Trophoblast cell (in vitro differentiated cells and primary cell): Measurements from ENCODE around the gene DNAH17.
A peak's percentile ranks its signal among the peaks of the same experiment; 100 is the strongest.

Source experiments
- DNase-seq, 2 donors: peaks; one replicate each; pipeline ENCODE4 v3.0.0-alpha.2; 2016
- H2AFZ ChIP-seq: 2 replicates; pipeline ENCODE4 v1.6.1; 2013; ENCODE audit warnings: low read length, moderate library complexity, mild to moderate bottlenecking; ENCODE audit not compliant: insufficient read depth, poor library complexity
- H2AK5ac ChIP-seq: 2 replicates; pipeline ENCODE4 v1.6.1; 2013; ENCODE audit warnings: mild to moderate bottlenecking, low read length
- H2BK120ac ChIP-seq: 2 replicates; pipeline ENCODE4 v1.6.1; 2013; ENCODE audit warnings: low read length, mild to moderate bottlenecking, moderate library complexity; ENCODE audit not compliant: insufficient read depth, poor library complexity
- H2BK12ac ChIP-seq: 2 replicates; pipeline ENCODE4 v1.6.1; 2013; ENCODE audit warnings: mild to moderate bottlenecking, low read length, moderate library complexity
- H2BK5ac ChIP-seq: 2 replicates; pipeline ENCODE4 v1.6.1; 2013; ENCODE audit warnings: low read length, low read depth, moderate library complexity, mild to moderate bottlenecking; ENCODE audit not compliant: poor library complexity
- H3K14ac ChIP-seq: 2 replicates; pipeline ENCODE4 v1.6.1; 2013; ENCODE audit warnings: mild to moderate bottlenecking, low read length
- H3K18ac ChIP-seq: 2 replicates; pipeline ENCODE4 v1.6.1; 2013; ENCODE audit warnings: mild to moderate bottlenecking, low read length
- H3K23ac ChIP-seq: 2 replicates; pipeline ENCODE4 v1.6.1; 2013; ENCODE audit warnings: low read length
- H3K27ac ChIP-seq: 2 replicates; pipeline ENCODE4 v1.5.1; 2013; ENCODE audit warnings: low read depth, mild to moderate bottlenecking, inconsistent platforms, low read length, moderate library complexity
- H3K27me3 ChIP-seq: 2 replicates; pipeline ENCODE4 v1.6.1; 2013; ENCODE audit warnings: inconsistent platforms, mild to moderate bottlenecking, low read length, moderate library complexity; ENCODE audit not compliant: insufficient read depth
- H3K36me3 ChIP-seq, 2 experiments: 1 replicate in 1 of 2; 2 replicates in 1 of 2; pipeline ENCODE4 v1.6.1; 2013; ENCODE audit warnings: low read length in 2 of 2, mild to moderate bottlenecking in 2 of 2, moderate library complexity in 1 of 2; ENCODE audit not compliant: insufficient read depth in 2 of 2, control insufficient read depth in 1 of 2
- H3K4ac ChIP-seq: 2 replicates; pipeline ENCODE4 v1.6.1; 2013; ENCODE audit warnings: low read depth, mild to moderate bottlenecking, low read length, moderate library complexity
- H3K4me1 ChIP-seq, 2 experiments: 1 replicate in 1 of 2; 2 replicates in 1 of 2; pipeline ENCODE4 v1.6.1; 2013; ENCODE audit warnings: low read length in 2 of 2, mild to moderate bottlenecking in 2 of 2, moderate library complexity in 1 of 2; ENCODE audit not compliant: insufficient read depth in 2 of 2, control insufficient read depth in 1 of 2
- H3K4me2 ChIP-seq: 2 replicates; pipeline ENCODE4 v1.6.1; 2013; ENCODE audit warnings: inconsistent platforms, mild to moderate bottlenecking, low read length, moderate library complexity
- H3K4me3 ChIP-seq: 2 replicates; pipeline ENCODE4 v1.5.1; 2013; ENCODE audit warnings: mild to moderate bottlenecking, low read depth, low read length, inconsistent platforms
- H3K79me1 ChIP-seq: one replicate; pipeline ENCODE4 v1.6.1; 2013; ENCODE audit warnings: low read length
- H3K79me2 ChIP-seq: 2 replicates; pipeline ENCODE4 v1.6.1; 2013; ENCODE audit warnings: low read length, mild to moderate bottlenecking; ENCODE audit not compliant: control insufficient read depth, insufficient read depth, poor library complexity
- H3K9ac ChIP-seq: 2 replicates; pipeline ENCODE4 v1.6.1; 2013; ENCODE audit warnings: mild to moderate bottlenecking, low read length
- H3K9me3 ChIP-seq: 2 replicates; pipeline ENCODE4 v1.6.1; 2013; ENCODE audit warnings: low read depth, mild to moderate bottlenecking, control low read depth, inconsistent platforms, low read length; ENCODE audit not compliant: insufficient read depth
- H4K12ac ChIP-seq: 2 replicates; pipeline ENCODE4 v1.6.1; 2013; ENCODE audit warnings: low read depth, mild to moderate bottlenecking, low read length, moderate library complexity
- H4K8ac ChIP-seq: 2 replicates; pipeline ENCODE4 v1.6.1; 2013; ENCODE audit warnings: low read depth, mild to moderate bottlenecking, low read length, moderate library complexity
- H4K91ac ChIP-seq: one replicate; pipeline ENCODE4 v1.6.1; 2013; ENCODE audit warnings: low read depth, mild to moderate bottlenecking, low read length, moderate library complexity
- WGBS: extraction: QIAGEN DNeasy Blood & Tissue Kit; methylation state at CpG from one replicate; pipeline ENCODE4 v1.1.7; 2013; ENCODE audit warnings: missing lambda C conversion rate; ENCODE audit not compliant: insufficient read length, insufficient coverage; ENCODE audit errors: extremely low coverage; 5-methylcytosine and 5-hydroxymethylcytosine counted together

DNAH17 gene

GRCh38 chr17:78572239-78573205 is 4.7 kb downstream of the DNAH17 start:
- Histone ChIP-seq H2AK5ac (no peak overlapping the region), H3K36me3 (no peaks in the 10 kb centered on the region), H3K9me3 (peaks cover 2% of the 10 kb centered on the region), H2BK12ac (no peak overlapping the region), H3K4me3 (peak overlapping the region; percentile 8), H3K4me2 (no peak overlapping the region), H3K4ac (no peak overlapping the region), H3K23ac (no peak overlapping the region), H3K14ac (no peak overlapping the region), H4K8ac (no peak overlapping the region), H2AFZ (no peak overlapping the region), H3K9ac (no peak overlapping the region), H3K4me1 (peaks cover 0 to 6% of the 10 kb centered on the region in 2 experiments), H2BK5ac (no peak overlapping the region), H2BK120ac (no peak overlapping the region), H3K79me1 (no peaks in the 10 kb centered on the region), H3K18ac (no peak overlapping the region), H3K27me3 (no peaks in the 10 kb centered on the region), H4K12ac (no peak overlapping the region), H3K79me2 (no peaks in the 10 kb centered on the region), H3K27ac (no peak overlapping the region), H4K91ac (no peak overlapping the region)
- no CpG with 5 or more reads among the region's 20 CpGs for WGBS
- DNase-seq, result no peak

GRCh38 chr17:78571329-78571728 is 5.9 kb downstream of the DNAH17 start:
- H3K79me2 ChIP-seq, result no peaks in the 10 kb centered on the region
- H3K14ac ChIP-seq, result no peak overlapping the region
- H3K4me2 ChIP-seq, result no peak overlapping the region
- DNase-seq, result no peak
- no peak overlapping the region for H3K4ac ChIP-seq
- no peak overlapping the region for H3K23ac ChIP-seq
- peaks cover 0 to 6% of the 10 kb centered on the region in 2 experiments for H3K4me1 ChIP-seq
- no peaks in the 10 kb centered on the region for H3K27me3 ChIP-seq
- H3K36me3 ChIP-seq, result no peaks in the 10 kb centered on the region
- H3K79me1 ChIP-seq, result no peaks in the 10 kb centered on the region
- H3K18ac ChIP-seq, result no peak overlapping the region
- H2BK5ac ChIP-seq, result no peak overlapping the region
- H4K91ac ChIP-seq, result no peak overlapping the region
- no peak overlapping the region for H4K8ac ChIP-seq
- no peak overlapping the region for H2BK120ac ChIP-seq
- no peak overlapping the region for H2AFZ ChIP-seq
- peaks cover 2% of the 10 kb centered on the region for H3K9me3 ChIP-seq
- H2AK5ac ChIP-seq, result no peak overlapping the region
- no peak overlapping the region for H3K4me3 ChIP-seq
- no peak overlapping the region for H3K27ac ChIP-seq
- no peak overlapping the region for H2BK12ac ChIP-seq
- no peak overlapping the region for H4K12ac ChIP-seq
- no peak overlapping the region for H3K9ac ChIP-seq
- no CpG with 5 or more reads among the region's 13 CpGs for WGBS

DNA sequence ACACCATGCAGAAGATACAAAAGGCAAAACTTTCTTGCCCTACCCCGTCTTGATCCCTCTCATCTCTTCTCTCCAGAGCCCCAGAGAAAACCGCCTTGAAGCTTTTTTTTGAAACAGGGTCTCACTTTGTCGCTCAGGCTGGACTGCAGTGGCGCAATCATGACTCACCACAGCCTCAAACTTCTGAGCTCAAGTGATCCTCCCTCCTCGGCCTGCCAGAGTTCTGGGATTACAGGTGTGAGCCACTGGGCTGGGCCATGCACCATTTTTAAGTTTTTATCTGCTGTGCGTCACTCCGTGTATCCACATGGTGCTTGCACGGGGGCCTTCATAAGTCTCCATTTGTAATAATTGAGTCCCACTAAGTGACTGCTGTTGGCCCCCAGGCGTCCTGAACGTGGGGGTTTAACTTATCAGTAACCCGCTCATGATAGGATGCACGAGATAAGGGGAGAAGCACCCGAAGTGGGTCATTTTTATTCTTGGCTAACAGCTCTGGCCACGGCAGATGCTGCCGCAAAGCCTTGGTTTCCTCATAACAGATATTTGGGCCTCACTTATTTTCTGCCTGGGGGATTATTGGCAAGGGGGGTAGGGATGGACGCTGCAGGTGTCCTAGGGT is 8.6 kb downstream of the DNAH17 start:
- no peak overlapping the region for H2BK5ac ChIP-seq
- H2BK120ac ChIP-seq, result no peak overlapping the region
- no peak overlapping the region for H3K4me3 ChIP-seq
- no peak overlapping the region for H3K9ac ChIP-seq
- no peak overlapping the region for H2AK5ac ChIP-seq
- no peak overlapping the region for H3K4me2 ChIP-seq
- H3K27me3 ChIP-seq, result no peaks in the 10 kb centered on the region
- H3K79me1 ChIP-seq, result no peaks in the 10 kb centered on the region
- no peaks in the 10 kb centered on the region for H3K79me2 ChIP-seq
- H2BK12ac ChIP-seq, result no peak overlapping the region
- no peak overlapping the region for H3K18ac ChIP-seq
- H3K23ac ChIP-seq, result no peak overlapping the region
- H3K4ac ChIP-seq, result no peak overlapping the region
- no peak overlapping the region for H4K8ac ChIP-seq
- no peak overlapping the region for H3K27ac ChIP-seq
- H3K14ac ChIP-seq, result no peak overlapping the region
- DNase-seq, result peak; percentile 70 to 73
- no CpG with 5 or more reads among the region's 16 CpGs for WGBS
- no peak overlapping the region for H2AFZ ChIP-seq
- H3K36me3 ChIP-seq, result no peaks in the 10 kb centered on the region
- peaks cover 0 to 6% of the 10 kb centered on the region in 2 experiments for H3K4me1 ChIP-seq
- no peak overlapping the region for H4K91ac ChIP-seq
- no peak overlapping the region for H4K12ac ChIP-seq
- peaks cover 2% of the 10 kb centered on the region for H3K9me3 ChIP-seq

- H3K9ac ChIP-seq, result no peak overlapping the region
- H4K8ac ChIP-seq, result no peak overlapping the region
- no peaks in the 10 kb centered on the region for H3K27me3 ChIP-seq
- H2BK5ac ChIP-seq, result no peak overlapping the region
- no peak overlapping the region for H3K23ac ChIP-seq
- H2BK12ac ChIP-seq, result peak overlapping the region; percentile 6
- H3K4me3 ChIP-seq, result no peak overlapping the region
- peak overlapping the region; percentile 1 for H4K12ac ChIP-seq
- H3K27ac ChIP-seq, result no peak overlapping the region
- no peak overlapping the region for H3K4me2 ChIP-seq
- H2AFZ ChIP-seq, result no peak overlapping the region
- no peaks in the 10 kb centered on the region for H3K36me3 ChIP-seq
- H3K4ac ChIP-seq, result no peak overlapping the region
- no peak overlapping the region for H4K91ac ChIP-seq
- peaks cover 0 to 6% of the 10 kb centered on the region in 2 experiments for H3K4me1 ChIP-seq
- H3K79me2 ChIP-seq, result no peaks in the 10 kb centered on the region
- H3K14ac ChIP-seq, result no peak overlapping the region
- no peak overlapping the region for H2BK120ac ChIP-seq
- H3K18ac ChIP-seq, result no peak overlapping the region
- no peak overlapping the region for H2AK5ac ChIP-seq
- H3K79me1 ChIP-seq, result no peaks in the 10 kb centered on the region
- no CpG with 5 or more reads among the region's 11 CpGs for WGBS
- peaks cover 2% of the 10 kb centered on the region for H3K9me3 ChIP-seq
- peak in 1 of 2 donors; percentile 4 for DNase-seq
Measured at GRCh38 chr17:78567991-78568390, 9.2 kb downstream of the DNAH17 start.
